Measurements from ENCODE around the gene XPNPEP3. TPM values are rescaled to one million over a fixed set of nuclear protein-coding genes. Genes with fewer than 3 reads are reported as not detected.

XPNPEP3 gene
- polyA plus RNA-seq, 1 experiment: 25.8 TPM

GRCh38 chr22:40853333-40853732, 3.6 kb upstream of the XPNPEP3 start:
- no peak for DNase-seq (ENCODE audit: low read depth)
- Histone ChIP-seq H3K4me3 (ENCODE audit: low read depth, low read length) (no peak overlapping the region), H3K27me3 (ENCODE audit: control insufficient read depth, insufficient read depth, low read length) (no peaks in the 10 kb centered on the region), H3K36me3 (ENCODE audit: control insufficient read depth, insufficient read depth, low read length) (peaks cover 2% of the 10 kb centered on the region)
- ChIA-PET POLR2A (no interaction called here), CTCF (interaction anchor here (0.6 to 1.7 kb wide), 3 partner anchors 15 to 170 kb away, joined by 3 read pairs; no protein-coding TSS in a partner anchor)
- TF ChIP-seq CTCF (IDR thresholded peaks at IDR 0.05; ENCODE audit: insufficient read depth, low read depth, low read length): no peak

GRCh38 chr22:40853961-40854360, 3.0 kb upstream of the XPNPEP3 start:
- CTCF ChIA-PET: interaction anchor here (1.0 kb wide), 1 partner anchor 171 kb away, joined by 3 read pairs; no protein-coding TSS in a partner anchor
- TF ChIP-seq CTCF (IDR thresholded peaks at IDR 0.05; ENCODE audit: insufficient read depth, low read depth, low read length): no peak
- no peaks in the 10 kb centered on the region for H3K27me3 ChIP-seq (ENCODE audit: control insufficient read depth, insufficient read depth, low read length)
- no peak overlapping the region for H3K4me3 ChIP-seq (ENCODE audit: low read depth, low read length)
- POLR2A ChIA-PET: no interaction called here
- DNase-seq (ENCODE audit: low read depth): no peak
- H3K36me3 ChIP-seq (ENCODE audit: control insufficient read depth, insufficient read depth, low read length): peaks cover 2% of the 10 kb centered on the region

- no peak for DNase-seq (ENCODE audit: low read depth)
- TF ChIP-seq CTCF (IDR thresholded peaks at IDR 0.05; ENCODE audit: insufficient read depth, low read depth, low read length): no peak
- H3K4me3 ChIP-seq (ENCODE audit: low read depth, low read length): peak overlapping the region; percentile 99
- ChIA-PET CTCF (interaction anchor here (0.7 to 1.8 kb wide), 2 partner anchors 44 to 172 kb away, joined by 3 to 4 read pairs; no protein-coding TSS in a partner anchor), POLR2A (no interaction called here)
- no peaks in the 10 kb centered on the region for H3K36me3 ChIP-seq (ENCODE audit: control insufficient read depth, insufficient read depth, low read length)
- no peaks in the 10 kb centered on the region for H3K27me3 ChIP-seq (ENCODE audit: control insufficient read depth, insufficient read depth, low read length)
Measured at GRCh38 chr22:40855071-40855978, 1.6 kb upstream of the XPNPEP3 start.

GRCh38 chr22:40855979-40856512, 902 bp upstream of the XPNPEP3 start:
- CTCF ChIA-PET: interaction anchor here (1.8 kb wide), 1 partner anchor 173 kb away, joined by 4 read pairs; no protein-coding TSS in a partner anchor
- H3K27me3 ChIP-seq (ENCODE audit: control insufficient read depth, insufficient read depth, low read length): no peaks in the 10 kb centered on the region
- no peak for TF ChIP-seq CTCF (IDR thresholded peaks at IDR 0.05; ENCODE audit: insufficient read depth, low read depth, low read length)
- peak overlapping the region; percentile 99 for H3K4me3 ChIP-seq (ENCODE audit: low read depth, low read length)
- POLR2A ChIA-PET: no interaction called here
- DNase-seq (ENCODE audit: low read depth): no peak
- no peaks in the 10 kb centered on the region for H3K36me3 ChIP-seq (ENCODE audit: control insufficient read depth, insufficient read depth, low read length)

GRCh38 chr22:40857309-40857855, 434 bp downstream of the XPNPEP3 start:
- no peaks in the 10 kb centered on the region for H3K27me3 ChIP-seq (ENCODE audit: control insufficient read depth, insufficient read depth, low read length)
- H3K36me3 ChIP-seq (ENCODE audit: control insufficient read depth, insufficient read depth, low read length): peaks cover 2% of the 10 kb centered on the region; the same call in 1 of the 2 replicates
- peak overlapping the region; percentile 99 for H3K4me3 ChIP-seq (ENCODE audit: low read depth, low read length)
- no peak for TF ChIP-seq CTCF (IDR thresholded peaks at IDR 0.05; ENCODE audit: insufficient read depth, low read depth, low read length)
- ChIA-PET POLR2A (no interaction called here), CTCF (interaction anchor here (1.0 to 1.7 kb wide), 3 partner anchors 10 to 174 kb away, joined by 4 to 10 read pairs (median 5); no protein-coding TSS in a partner anchor)
- DNase-seq (ENCODE audit: low read depth): no peak

Data from BJ (cell line).